ENCODE results near the gene IFI44.

IFI44 gene

GRCh38 chr1:78652019-78652560 is 2.5 kb downstream of the IFI44 start:
- no peak for DNase-seq

GRCh38 chr1:78658901-78659300 is 9.3 kb downstream of the IFI44 start:
- no peak for DNase-seq

GRCh38 chr1:78663923-78664322 is 14.3 kb downstream of the IFI44 start:
- DNase-seq, result no peak

- no peak for DNase-seq
These were observed 15.1 kb downstream of the IFI44 start for GRCh38 chr1:78664763-78665162.

GRCh38 chr1:78665809-78666208 is 16.2 kb downstream of the IFI44 start:
- no peak for DNase-seq

- DNase-seq, result no peak
These were observed 18.3 kb downstream of the IFI44 start for GRCh38 chr1:78667939-78668338.

- no peak for DNase-seq
These were observed 18.8 kb downstream of the IFI44 start for GRCh38 chr1:78668427-78668826.

GRCh38 chr1:78672428-78672827 is 22.8 kb downstream of the IFI44 start:
- no peak for DNase-seq

- DNase-seq, result no peak
These were observed 23.5 kb downstream of the IFI44 start for GRCh38 chr1:78673120-78673519.

GRCh38 chr1:78676347-78676982 is 26.8 kb downstream of the IFI44 start:
- DNase-seq, result peak; percentile 65

- no peak for DNase-seq
These were observed 27.4 kb downstream of the IFI44 start for GRCh38 chr1:78676993-78677392.

- DNase-seq, result no peak
These were observed 28.2 kb downstream of the IFI44 start for GRCh38 chr1:78677788-78678187.

- no peak for DNase-seq
These were observed 28.7 kb downstream of the IFI44 start for GRCh38 chr1:78678324-78678723.

GRCh38 chr1:78681265-78681664 is 31.6 kb downstream of the IFI44 start:
- DNase-seq, result no peak

GRCh38 chr1:78682496-78682895 is 32.9 kb downstream of the IFI44 start:
- no peak for DNase-seq

- DNase-seq, result no peak
These were observed 33.4 kb downstream of the IFI44 start for GRCh38 chr1:78683079-78683478.

- DNase-seq, result no peak
These were observed 37.7 kb downstream of the IFI44 start for GRCh38 chr1:78687315-78687714.

- no peak for DNase-seq
These were observed 38.3 kb downstream of the IFI44 start for GRCh38 chr1:78687914-78688313.

GRCh38 chr1:78688697-78689096 is 39.1 kb downstream of the IFI44 start:
- DNase-seq, result no peak

- DNase-seq, result no peak
These were observed 40.9 kb downstream of the IFI44 start for GRCh38 chr1:78690516-78690915.

GRCh38 chr1:78691995-78692747 is 42.5 kb downstream of the IFI44 start:
- DNase-seq, result no peak

- no peak for DNase-seq
These were observed 50.2 kb downstream of the IFI44 start for GRCh38 chr1:78699813-78700212.

GRCh38 chr1:78702426-78702825 is 52.8 kb downstream of the IFI44 start:
- DNase-seq, result no peak

GRCh38 chr1:78703806-78704205 is 54.2 kb downstream of the IFI44 start:
- DNase-seq, result no peak
